ENCODE measurements around the gene TMEM108. TPM values are rescaled to one million over a fixed set of nuclear protein-coding genes. Genes with fewer than 3 reads are reported as not detected.
A peak's percentile ranks its signal among the peaks of the same experiment; 100 is the strongest.

The TMEM108 gene
- total RNA-seq, 1 experiment from 2014 or later = not detected

DNA sequence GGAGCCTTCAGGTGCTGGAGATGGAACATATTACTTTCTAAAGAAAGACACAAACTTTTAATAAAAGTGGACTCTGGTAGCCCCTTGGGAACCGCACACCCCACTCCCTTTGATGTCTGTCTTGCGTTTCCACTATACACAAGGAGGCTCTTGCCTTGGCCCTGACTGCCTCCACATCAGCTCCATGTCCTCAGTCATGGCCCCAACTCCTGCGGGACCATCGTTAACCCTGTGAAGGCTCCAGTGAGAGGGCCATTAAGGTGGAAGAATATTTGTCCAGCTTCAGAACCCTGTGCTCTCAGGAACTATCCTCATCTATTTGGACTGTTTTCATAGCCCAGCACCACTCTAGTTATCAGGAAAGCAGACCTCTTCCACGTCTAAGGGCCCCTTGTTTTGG, 345.6 kb downstream of the TMEM108 start:
- ChIA-PET POLR2A (interaction anchor here (0.9 to 1.7 kb wide), 2 partner anchors 653 to 657 kb away, joined by 4 to 5 read pairs; no protein-coding TSS in a partner anchor), CTCF (interaction anchor here (0.6 to 11.1 kb wide), 17 partner anchors 9 to 656 kb away, joined by 3 to 151 read pairs (median 5); no protein-coding TSS in a partner anchor)
- no peak for DNase-seq (ENCODE audit: unreplicated experiment)
- Mint-ChIP-seq H3K27ac (ENCODE audit: low read depth, unreplicated experiment) (no peak overlapping the region), H3K9me3 (ENCODE audit: unreplicated experiment) (no peaks in the 10 kb centered on the region), H3K36me3 (ENCODE audit: insufficient read depth, unreplicated experiment) (no peaks in the 10 kb centered on the region), H3K27me3 (ENCODE audit: insufficient read depth, unreplicated experiment) (peaks cover 21% of the 10 kb centered on the region), H3K4me1 (ENCODE audit: insufficient read depth, unreplicated experiment) (peaks cover 17% of the 10 kb centered on the region), H3K4me3 (ENCODE audit: unreplicated experiment) (no peak overlapping the region)
- TF ChIP-seq, protein P1, sequence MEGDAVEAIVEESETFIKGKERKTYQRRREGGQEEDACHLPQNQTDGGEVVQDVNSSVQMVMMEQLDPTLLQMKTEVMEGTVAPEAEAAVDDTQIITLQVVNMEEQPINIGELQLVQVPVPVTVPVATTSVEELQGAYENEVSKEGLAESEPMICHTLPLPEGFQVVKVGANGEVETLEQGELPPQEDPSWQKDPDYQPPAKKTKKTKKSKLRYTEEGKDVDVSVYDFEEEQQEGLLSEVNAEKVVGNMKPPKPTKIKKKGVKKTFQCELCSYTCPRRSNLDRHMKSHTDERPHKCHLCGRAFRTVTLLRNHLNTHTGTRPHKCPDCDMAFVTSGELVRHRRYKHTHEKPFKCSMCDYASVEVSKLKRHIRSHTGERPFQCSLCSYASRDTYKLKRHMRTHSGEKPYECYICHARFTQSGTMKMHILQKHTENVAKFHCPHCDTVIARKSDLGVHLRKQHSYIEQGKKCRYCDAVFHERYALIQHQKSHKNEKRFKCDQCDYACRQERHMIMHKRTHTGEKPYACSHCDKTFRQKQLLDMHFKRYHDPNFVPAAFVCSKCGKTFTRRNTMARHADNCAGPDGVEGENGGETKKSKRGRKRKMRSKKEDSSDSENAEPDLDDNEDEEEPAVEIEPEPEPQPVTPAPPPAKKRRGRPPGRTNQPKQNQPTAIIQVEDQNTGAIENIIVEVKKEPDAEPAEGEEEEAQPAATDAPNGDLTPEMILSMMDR (IDR thresholded peaks at IDR 0.05; ENCODE audit: unreplicated experiment) = no peak
- no TSS peak for BruUV-seq (replicated peaks)
- intact Hi-C loops (cut with micrococcal nuclease) = loop anchor here (1.0 to 10.0 kb wide), 4 partner anchors 249 to 657 kb away; no protein-coding TSS in a partner anchor

DNA sequence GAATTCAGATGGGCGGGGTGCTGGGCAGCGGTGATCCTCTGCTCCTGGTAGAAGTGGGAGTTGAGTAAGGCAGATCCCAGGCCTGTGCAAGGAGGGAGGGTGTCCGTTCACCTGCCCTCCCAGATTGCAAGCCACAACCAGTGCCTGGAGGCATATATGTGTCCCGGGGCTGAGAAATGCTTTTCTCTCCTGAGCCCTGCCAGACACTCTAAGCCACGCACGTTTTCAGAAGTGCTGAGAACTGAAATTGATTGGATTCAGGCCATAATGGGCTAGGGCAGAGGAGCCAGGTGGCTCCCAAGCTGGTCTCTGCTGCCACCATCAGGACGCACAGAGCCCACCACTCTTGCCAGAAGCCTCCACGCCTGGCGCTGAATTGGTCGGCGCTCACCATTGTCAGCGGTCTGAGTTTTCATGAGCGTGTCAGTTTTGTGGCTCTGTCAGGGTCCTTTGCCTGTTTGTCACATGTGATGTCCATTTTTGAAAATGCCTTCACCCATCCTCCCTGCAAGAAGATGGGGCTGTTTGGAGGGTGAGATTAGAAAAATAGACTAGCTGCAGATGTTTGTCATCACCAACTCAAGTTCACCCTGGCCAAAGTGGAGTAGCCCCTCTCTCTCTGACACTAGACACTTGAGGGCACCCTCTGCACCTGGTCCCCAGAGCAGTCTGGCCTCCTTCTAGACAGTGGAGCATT, 346.3 kb downstream of the TMEM108 start:
- Mint-ChIP-seq H3K4me3 (ENCODE audit: unreplicated experiment) (no peak overlapping the region), H3K27me3 (ENCODE audit: insufficient read depth, unreplicated experiment) (peaks cover 21% of the 10 kb centered on the region), H3K27ac (ENCODE audit: low read depth, unreplicated experiment) (no peak overlapping the region), H3K4me1 (ENCODE audit: insufficient read depth, unreplicated experiment) (peaks cover 17% of the 10 kb centered on the region), H3K9me3 (ENCODE audit: unreplicated experiment) (no peaks in the 10 kb centered on the region), H3K36me3 (ENCODE audit: insufficient read depth, unreplicated experiment) (no peaks in the 10 kb centered on the region)
- CTCF ChIA-PET = interaction anchor here (0.7 to 11.1 kb wide), 16 partner anchors 10 to 657 kb away, joined by 3 to 151 read pairs (median 5); no protein-coding TSS in a partner anchor
- POLR2A ChIA-PET = interaction anchor here (1.7 kb wide), 1 partner anchor 653 kb away, joined by 5 read pairs; no protein-coding TSS in a partner anchor
- intact Hi-C loops (cut with micrococcal nuclease) = loop anchor here (1.0 to 10.0 kb wide), 4 partner anchors 250 to 658 kb away; no protein-coding TSS in a partner anchor
- BruUV-seq (replicated peaks) = no TSS peak
- DNase-seq (ENCODE audit: unreplicated experiment) = peak; percentile 77
- TF ChIP-seq, protein P1 (IDR thresholded peaks at IDR 0.05; ENCODE audit: unreplicated experiment) = peak; percentile 76

DNA sequence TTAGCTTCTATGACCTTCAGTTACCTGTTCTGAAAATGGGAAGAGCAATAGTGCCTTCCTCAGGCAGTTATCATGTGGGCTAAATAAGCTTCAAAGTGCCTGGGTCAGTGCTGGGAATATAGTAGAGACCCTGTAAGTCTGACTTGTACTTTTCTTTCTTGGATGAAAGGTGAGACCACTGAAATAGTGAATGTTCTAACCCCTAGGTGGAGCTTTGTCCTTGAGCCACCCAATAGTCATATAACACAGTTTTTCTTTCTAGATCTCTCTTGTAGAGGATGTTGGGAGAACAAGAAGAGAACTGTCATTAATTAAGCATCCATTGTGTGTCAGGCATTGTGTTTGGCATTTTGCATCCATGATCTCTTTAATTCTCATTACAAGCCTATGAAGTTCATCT, 348.7 kb downstream of the TMEM108 start:
- H3K4me1 Mint-ChIP-seq (ENCODE audit: insufficient read depth, unreplicated experiment) = peaks cover 17% of the 10 kb centered on the region
- H3K27me3 Mint-ChIP-seq (ENCODE audit: insufficient read depth, unreplicated experiment) = peaks cover 9% of the 10 kb centered on the region
- no peak for DNase-seq (ENCODE audit: unreplicated experiment)
- POLR2A ChIA-PET = no interaction called here
- intact Hi-C loops (cut with micrococcal nuclease) = loop anchor here (10.0 kb wide), 1 partner anchor 252 kb away; no protein-coding TSS in a partner anchor
- H3K4me3 Mint-ChIP-seq (ENCODE audit: unreplicated experiment) = no peak overlapping the region
- no peaks in the 10 kb centered on the region for H3K36me3 Mint-ChIP-seq (ENCODE audit: insufficient read depth, unreplicated experiment)
- BruUV-seq (replicated peaks) = no TSS peak
- no peaks in the 10 kb centered on the region for H3K9me3 Mint-ChIP-seq (ENCODE audit: unreplicated experiment)
- TF ChIP-seq, protein P1 (IDR thresholded peaks at IDR 0.05; ENCODE audit: unreplicated experiment) = no peak
- no peak overlapping the region for H3K27ac Mint-ChIP-seq (ENCODE audit: low read depth, unreplicated experiment)
- CTCF ChIA-PET = interaction anchor here (0.6 to 11.1 kb wide), 11 partner anchors 14 to 1220 kb away, joined by 3 to 151 read pairs (median 3); no protein-coding TSS in a partner anchor

DNA sequence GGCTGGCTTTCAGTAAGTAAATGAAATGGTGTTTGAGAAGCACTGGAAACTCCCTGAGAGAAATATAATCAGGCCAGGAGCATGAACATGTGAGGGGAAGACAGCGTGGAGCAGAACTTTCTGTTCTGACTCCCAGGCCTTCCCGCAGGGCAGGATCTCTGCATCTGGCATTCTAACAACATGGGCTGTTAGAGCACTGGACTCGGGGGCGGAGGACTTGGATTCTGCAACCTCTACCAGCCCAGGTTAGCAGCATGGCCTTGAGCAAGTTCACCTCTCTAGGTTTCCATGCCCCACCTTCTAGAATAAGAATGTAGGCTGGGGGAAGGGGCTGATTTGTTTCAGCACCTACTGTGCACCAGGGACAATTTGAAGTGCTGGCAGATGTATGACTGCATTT, 349.1 kb downstream of the TMEM108 start:
- intact Hi-C loops (cut with micrococcal nuclease) = loop anchor here (10.0 kb wide), 1 partner anchor 253 kb away; no protein-coding TSS in a partner anchor
- no peak overlapping the region for H3K27ac Mint-ChIP-seq (ENCODE audit: low read depth, unreplicated experiment)
- peaks cover 17% of the 10 kb centered on the region for H3K4me1 Mint-ChIP-seq (ENCODE audit: insufficient read depth, unreplicated experiment)
- no peak overlapping the region for H3K4me3 Mint-ChIP-seq (ENCODE audit: unreplicated experiment)
- DNase-seq (ENCODE audit: unreplicated experiment) = no peak
- TF ChIP-seq, protein P1 (IDR thresholded peaks at IDR 0.05; ENCODE audit: unreplicated experiment) = no peak
- POLR2A ChIA-PET = interaction anchor here (1.0 kb wide), 1 partner anchor 338 kb away, joined by 3 read pairs; no protein-coding TSS in a partner anchor
- peaks cover 4% of the 10 kb centered on the region for H3K27me3 Mint-ChIP-seq (ENCODE audit: insufficient read depth, unreplicated experiment)
- H3K9me3 Mint-ChIP-seq (ENCODE audit: unreplicated experiment) = no peaks in the 10 kb centered on the region
- no peaks in the 10 kb centered on the region for H3K36me3 Mint-ChIP-seq (ENCODE audit: insufficient read depth, unreplicated experiment)
- no TSS peak for BruUV-seq (replicated peaks)
- CTCF ChIA-PET = interaction anchor here (0.7 to 11.1 kb wide), 9 partner anchors 21 to 661 kb away, joined by 3 to 151 read pairs (median 5); no protein-coding TSS in a partner anchor
